Upper lobe of left lung (tissue), 6 donors: ENCODE data around the gene ZNF280C. TPM values are rescaled to one million over a fixed set of nuclear protein-coding genes. Genes with fewer than 3 reads are reported as not detected.

Experiments
- ATAC-seq, 2 donors: fragments of 200-7000 bp; cut with Tn5 transposase; one replicate each; pipeline ENCODE4 v1.9.1; 2022; ENCODE audit warnings: mild to moderate bottlenecking in 2 of 2, moderate library complexity in 2 of 2; ENCODE audit not compliant: low FRiP score in 2 of 2
- DNase-seq, 2 donors: peaks; one replicate each; pipeline ENCODE4 v3.0.0-alpha.2; 2019 to 2020
- H3K27ac ChIP-seq, 4 donors: fragments of 200-600 bp; sonication (generic); one replicate each; pipeline ENCODE4 v1.5.1; 2016 to 2019
- H3K27me3 ChIP-seq, 4 donors: fragments of 200-600 bp; sonication (generic); one replicate each; pipeline ENCODE4 v1.5.1; 2017 to 2019
- H3K36me3 ChIP-seq, 4 donors: fragments of 200-600 bp; sonication (generic); one replicate each; pipeline ENCODE4 v1.5.1; 2016 to 2019
- H3K4me1 ChIP-seq, 4 donors: fragments of 200-600 bp; sonication (generic); one replicate each; pipeline ENCODE4 v1.5.1; 2018 to 2019
- H3K4me3 ChIP-seq, 4 donors: fragments of 200-600 bp; sonication (generic); one replicate each; pipeline ENCODE4 v1.5.1; 2017 to 2019; ENCODE audit warnings: mild to moderate bottlenecking in 2 of 4, moderate library complexity in 1 of 4
- H3K9me3 ChIP-seq, 4 donors: fragments of 200-600 bp; sonication (generic); one replicate each; pipeline ENCODE4 v1.5.1; 2018 to 2019
- CTCF ChIP-seq, 6 experiments: fragments of 450-650 bp in 4 of 6; fragments of 200-600 bp in 2 of 6; sonication (generic) in 2 of 6; IDR thresholded peaks; one replicate each; pipeline ENCODE4 v1.5.1; 2016 to 2019; ENCODE audit warnings: antibody characterized with exemption in 6 of 6
- EP300 ChIP-seq, 4 donors: sonication (generic); formaldehyde crosslinking; IDR thresholded peaks; one replicate each; pipeline ENCODE4 v1.5.1; 2017; ENCODE audit warnings: antibody characterized with exemption in 4 of 4, control low read depth in 2 of 4
- POLR2A ChIP-seq, 4 donors: fragments of 450-650 bp; IDR thresholded peaks; one replicate each; pipeline ENCODE4 v1.5.1; 2016 to 2017; ENCODE audit warnings: antibody characterized with exemption in 4 of 4, mild to moderate bottlenecking in 2 of 4
- POLR2AphosphoS5 ChIP-seq, 2 donors: sonication (generic); formaldehyde crosslinking; IDR thresholded peaks; one replicate each; pipeline ENCODE4 v1.5.1; 2017; ENCODE audit warnings: antibody characterized with exemption in 2 of 2
- WGBS, 2 donors: methylation state at CpG; one replicate each; pipeline ENCODE4 v1.1.5; 2017 to 2018; 5-methylcytosine and 5-hydroxymethylcytosine counted together
- total RNA-seq, 6 donors: library from RNA; depleted of rRNA in 4 of 6; stranded (reverse); fragments of >200 nt in 4 of 6; gene quantifications; one replicate each; pipeline versions ENCODE4 v1.1.0 to v1.2.1, GENCODE V29; 2016 to 2021
- donor health status: DM: no; HTN: no; CAD: no; lungs with moderate emphysema.
- donor health status: DM: no; HTN: yes; CAD: no; lungs with severe emphysema.

The ZNF280C gene
- total RNA-seq = 1 to 10 TPM; 2.8 to 3.8 (median 3.4) TPM

- peak within 1 kb of the TSS; percentile 44 to 80 (median 64) for H3K4me3 ChIP-seq
- peaks cover 0 to 6% (median 2%) of the 10 kb centered on the region in 4 donors for H3K4me1 ChIP-seq
- no peaks in the 10 kb centered on the region for H3K36me3 ChIP-seq
- H3K27me3 ChIP-seq = no peaks in the 10 kb centered on the region
- 14 to 38% methylated on average over 6 to 32 of the region's 59 CpGs for WGBS, 2 donors
- ATAC-seq (peak; percentile 96 to 98), DNase-seq (peak; percentile 86 to 91)
- H3K9me3 ChIP-seq = no peaks in the 10 kb centered on the region
- TF ChIP-seq POLR2AphosphoS5 (IDR thresholded peaks at IDR 0.05) (peak; percentile 52 to 93), EP300 (IDR thresholded peaks at IDR 0.05) (no peak), POLR2A (IDR thresholded peaks at IDR 0.05) (peak in 3 of 4 donors; percentile 53 to 79 (median 64)), CTCF (IDR thresholded peaks at IDR 0.05) (peak in 1 of 6 experiments; percentile 36)
- H3K27ac ChIP-seq = peak within 1 kb of the TSS; percentile 65 to 87 (median 80)
Observed at GRCh38 chrX:130268449-130269170, at the start of gene ZNF280C. TSS of gene ZNF280C (minus strand) at chrX:130268899. CDS start at chrX:130260449, 8,450 bp downstream.

- H3K9me3 ChIP-seq = no peaks in the 10 kb centered on the region
- H3K36me3 ChIP-seq = no peaks in the 10 kb centered on the region
- H3K4me3 ChIP-seq = no peak overlapping the region
- H3K27me3 ChIP-seq = no peaks in the 10 kb centered on the region
- no peak overlapping the region for H3K27ac ChIP-seq
- WGBS, 2 donors = 77 to 100% methylated on average over 3 to 5 of the region's 5 CpGs
- H3K4me1 ChIP-seq = no peaks in the 10 kb centered on the region
- no peak for TF ChIP-seq POLR2A (IDR thresholded peaks at IDR 0.05)
- TF ChIP-seq CTCF (IDR thresholded peaks at IDR 0.05) = no peak
- TF ChIP-seq EP300 (IDR thresholded peaks at IDR 0.05) = no peak
- TF ChIP-seq POLR2AphosphoS5 (IDR thresholded peaks at IDR 0.05) = no peak
- ATAC-seq (peak in 1 of 2 donors; percentile 59), DNase-seq (no peak)
Observed at GRCh38 chrX:130304587-130305368, 36.1 kb upstream of the ZNF280C start.

GRCh38 chrX:130301977-130302376, 33.3 kb upstream of the ZNF280C start:
- Histone ChIP-seq H3K27me3 (no peaks in the 10 kb centered on the region), H3K4me3 (no peak overlapping the region), H3K4me1 (no peaks in the 10 kb centered on the region), H3K27ac (no peak overlapping the region), H3K36me3 (no peaks in the 10 kb centered on the region), H3K9me3 (no peaks in the 10 kb centered on the region)
- DNase-seq (no peak), ATAC-seq (no peak)
- TF ChIP-seq CTCF (IDR thresholded peaks at IDR 0.05) = no peak
- no peak for TF ChIP-seq POLR2A (IDR thresholded peaks at IDR 0.05)
- no peak for TF ChIP-seq EP300 (IDR thresholded peaks at IDR 0.05)
- TF ChIP-seq POLR2AphosphoS5 (IDR thresholded peaks at IDR 0.05) = no peak
- 57 to 83% methylated on average over 1 of the region's 1 CpG for WGBS, 2 donors

- DNase-seq (no peak), ATAC-seq (no peak)
- WGBS, 2 donors = 74 to 83% methylated on average over 1 of the region's 1 CpG
- Histone ChIP-seq H3K27ac (no peak overlapping the region), H3K4me3 (no peak overlapping the region), H3K4me1 (no peaks in the 10 kb centered on the region), H3K27me3 (no peaks in the 10 kb centered on the region), H3K36me3 (no peaks in the 10 kb centered on the region), H3K9me3 (no peaks in the 10 kb centered on the region)
- no peak for TF ChIP-seq POLR2AphosphoS5 (IDR thresholded peaks at IDR 0.05)
- no peak for TF ChIP-seq POLR2A (IDR thresholded peaks at IDR 0.05)
- TF ChIP-seq EP300 (IDR thresholded peaks at IDR 0.05) = no peak
- no peak for TF ChIP-seq CTCF (IDR thresholded peaks at IDR 0.05)
Observed at GRCh38 chrX:130301405-130301804, 32.7 kb upstream of the ZNF280C start.
